Left renal cortex interstitium (tissue), 4 donors: ENCODE measurements around the gene PDCD1LG2. TPM values are rescaled to one million over a fixed set of nuclear protein-coding genes. Genes with fewer than 3 reads are reported as not detected.
"Not testable (repeated sequence)": the region's sequence is repeated elsewhere in the genome, so short reads cannot be mapped to it uniquely, and the experiment has no call there.

ENCODE experiments used
- DNase-seq, 4 donors: peaks; one replicate each; pipeline ENCODE4 v3.0.0-alpha.2; 2013; ENCODE audit warnings: low read depth in 4 of 4, low spot score in 2 of 4, missing footprints in 1 of 4
- polyA plus RNA-seq, 4 donors: library from polyadenylated mRNA; unstranded; fragments of 120-200 nt; gene quantifications; one replicate each; pipeline ENCODE4 v1.2.1, GENCODE V29; 2013; ENCODE audit not compliant: insufficient read length in 4 of 4

The PDCD1LG2 gene
- under 1 TPM; 0.06 to 0.25 (median 0.13) TPM for polyA plus RNA-seq

- no peak for DNase-seq
Observed at GRCh38 chr9:5510360-5510931, at the start of gene PDCD1LG2. TSS of gene PDCD1LG2 (plus strand) at chr9:5510531. CDS start at chr9:5522547, 12,016 bp downstream.

GRCh38 chr9:5464831-5465330 lies 45.5 kb upstream of the PDCD1LG2 start:
- DNase-seq, result not testable (repeated sequence)

- no peak for DNase-seq
Observed at GRCh38 chr9:5466005-5466404, 44.3 kb upstream of the PDCD1LG2 start.

GRCh38 chr9:5466766-5467165 lies 43.6 kb upstream of the PDCD1LG2 start:
- DNase-seq, result no peak

GRCh38 chr9:5468850-5469249 lies 41.5 kb upstream of the PDCD1LG2 start:
- no peak for DNase-seq

- DNase-seq, result no peak
Observed at GRCh38 chr9:5470122-5470521, 40.2 kb upstream of the PDCD1LG2 start.

- no peak for DNase-seq
Observed at GRCh38 chr9:5470816-5471215, 39.5 kb upstream of the PDCD1LG2 start.

GRCh38 chr9:5475611-5476010 lies 34.7 kb upstream of the PDCD1LG2 start:
- not testable (repeated sequence) for DNase-seq

- DNase-seq, result no peak
Observed at GRCh38 chr9:5478206-5478605, 32.1 kb upstream of the PDCD1LG2 start.

- DNase-seq, result no peak
Observed at GRCh38 chr9:5479994-5480694, 30.2 kb upstream of the PDCD1LG2 start.

- DNase-seq, result no peak
Observed at GRCh38 chr9:5480919-5481318, 29.4 kb upstream of the PDCD1LG2 start.

- DNase-seq, result no peak
Observed at GRCh38 chr9:5481322-5482040, 28.9 kb upstream of the PDCD1LG2 start.

- DNase-seq, result no peak
Observed at GRCh38 chr9:5482194-5482593, 28.1 kb upstream of the PDCD1LG2 start.

GRCh38 chr9:5483306-5483705 lies 27.0 kb upstream of the PDCD1LG2 start:
- no peak for DNase-seq

GRCh38 chr9:5485378-5486085 lies 24.8 kb upstream of the PDCD1LG2 start:
- no peak for DNase-seq

- no peak for DNase-seq
Observed at GRCh38 chr9:5486988-5487387, 23.3 kb upstream of the PDCD1LG2 start.

GRCh38 chr9:5488221-5489008 lies 21.9 kb upstream of the PDCD1LG2 start:
- no peak for DNase-seq

- no peak for DNase-seq
Observed at GRCh38 chr9:5489630-5490490, 20.5 kb upstream of the PDCD1LG2 start.
